SK-N-SH (cell line): ENCODE results near the gene GALNT17.

ENCODE experiments used
- MXI1 ChIP-seq: IDR thresholded peaks from 2 replicates; pipeline ENCODE4 v1.6.1; 2012; ENCODE audit warnings: mild to moderate bottlenecking, low read depth, low read length, improper control_type of control experiment
- SIN3A ChIP-seq: IDR thresholded peaks from 2 replicates; pipeline ENCODE4 v1.6.1; 2012; ENCODE audit warnings: low read depth, mild to moderate bottlenecking, low read length, moderate library complexity, borderline replicate concordance
- YY1 ChIP-seq: IDR thresholded peaks from 2 replicates; pipeline ENCODE4 v1.4.0; 2012; ENCODE audit warnings: low read depth, mild to moderate bottlenecking
- TF ChIP-seq, protein P1 (sequence below): fragments of 150-350 bp; IDR thresholded peaks from 2 replicates; pipeline ENCODE4 v1.6.1; 2017; ENCODE audit warnings: antibody characterized with exemption, low read length, low read depth, borderline replicate concordance
- TF ChIP-seq, protein P2 (sequence below): fragments of 200-600 bp; sonication (generic); IDR thresholded peaks from 2 replicates; pipeline ENCODE4 v1.6.1; 2017; ENCODE audit warnings: antibody characterized with exemption, mild to moderate bottlenecking, moderate library complexity

DNA sequence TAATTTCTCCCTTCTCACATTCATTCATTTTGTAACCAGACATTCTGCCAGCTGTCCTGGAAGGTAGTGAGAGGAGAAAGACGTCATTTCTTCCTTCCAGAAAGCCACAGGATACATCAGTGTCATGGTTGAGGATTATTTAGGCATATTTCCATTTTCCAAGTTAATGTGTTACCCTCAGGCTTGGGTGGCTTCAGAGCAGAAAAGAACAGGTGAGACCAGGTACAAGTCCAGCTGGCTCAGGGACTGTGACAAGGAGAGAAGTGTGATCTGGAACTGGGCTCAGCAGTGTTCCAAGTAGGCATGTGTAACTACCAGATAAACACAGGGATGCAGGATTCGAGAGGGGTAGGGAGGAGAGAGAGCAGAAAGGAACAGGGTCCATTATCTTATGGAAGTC is 386.9 kb downstream of the GALNT17 start:
- TF ChIP-seq, protein P1, sequence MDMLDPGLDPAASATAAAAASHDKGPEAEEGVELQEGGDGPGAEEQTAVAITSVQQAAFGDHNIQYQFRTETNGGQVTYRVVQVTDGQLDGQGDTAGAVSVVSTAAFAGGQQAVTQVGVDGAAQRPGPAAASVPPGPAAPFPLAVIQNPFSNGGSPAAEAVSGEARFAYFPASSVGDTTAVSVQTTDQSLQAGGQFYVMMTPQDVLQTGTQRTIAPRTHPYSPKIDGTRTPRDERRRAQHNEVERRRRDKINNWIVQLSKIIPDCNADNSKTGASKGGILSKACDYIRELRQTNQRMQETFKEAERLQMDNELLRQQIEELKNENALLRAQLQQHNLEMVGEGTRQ = no peak
- TF ChIP-seq, protein P2, sequence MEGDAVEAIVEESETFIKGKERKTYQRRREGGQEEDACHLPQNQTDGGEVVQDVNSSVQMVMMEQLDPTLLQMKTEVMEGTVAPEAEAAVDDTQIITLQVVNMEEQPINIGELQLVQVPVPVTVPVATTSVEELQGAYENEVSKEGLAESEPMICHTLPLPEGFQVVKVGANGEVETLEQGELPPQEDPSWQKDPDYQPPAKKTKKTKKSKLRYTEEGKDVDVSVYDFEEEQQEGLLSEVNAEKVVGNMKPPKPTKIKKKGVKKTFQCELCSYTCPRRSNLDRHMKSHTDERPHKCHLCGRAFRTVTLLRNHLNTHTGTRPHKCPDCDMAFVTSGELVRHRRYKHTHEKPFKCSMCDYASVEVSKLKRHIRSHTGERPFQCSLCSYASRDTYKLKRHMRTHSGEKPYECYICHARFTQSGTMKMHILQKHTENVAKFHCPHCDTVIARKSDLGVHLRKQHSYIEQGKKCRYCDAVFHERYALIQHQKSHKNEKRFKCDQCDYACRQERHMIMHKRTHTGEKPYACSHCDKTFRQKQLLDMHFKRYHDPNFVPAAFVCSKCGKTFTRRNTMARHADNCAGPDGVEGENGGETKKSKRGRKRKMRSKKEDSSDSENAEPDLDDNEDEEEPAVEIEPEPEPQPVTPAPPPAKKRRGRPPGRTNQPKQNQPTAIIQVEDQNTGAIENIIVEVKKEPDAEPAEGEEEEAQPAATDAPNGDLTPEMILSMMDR = no peak
- TF ChIP-seq SIN3A (no peak), YY1 (no peak), MXI1 (no peak)
